Left lung (tissue), 10 donors: Measurements from ENCODE around the gene ACP6. TPM values are rescaled to one million over a fixed set of nuclear protein-coding genes. Genes with fewer than 3 reads are reported as not detected.
"Not testable (repeated sequence)": the region's sequence is repeated elsewhere in the genome, so short reads cannot be mapped to it uniquely, and the experiment has no call there.

Source experiments
- ATAC-seq: fragments of 200-7000 bp; cut with Tn5 transposase; one replicate; pipeline ENCODE4 v1.9.1; 2020; ENCODE audit warnings: moderate library complexity
- DNase-seq, 4 donors: peaks; one replicate each; pipeline ENCODE4 v3.0.0-alpha.2; 2013 to 2020
- H3K27ac ChIP-seq, 2 donors: fragments of 200-600 bp; sonication (generic) in 1 of 2; one replicate each; pipeline versions ENCODE4 v1.5.0 to v1.8.0; 2020 to 2021
- H3K27me3 ChIP-seq, 2 donors: fragments of 200-600 bp; sonication (generic) in 1 of 2; one replicate each; pipeline versions ENCODE4 v1.5.0 to v1.8.0; 2020 to 2021
- H3K36me3 ChIP-seq, 2 donors: fragments of 200-600 bp; sonication (generic) in 1 of 2; one replicate each; pipeline versions ENCODE4 v1.5.0 to v1.8.0; 2020 to 2021
- H3K4me1 ChIP-seq, 2 donors: fragments of 200-600 bp; one replicate each; pipeline ENCODE4 v1.8.0; 2021
- H3K4me3 ChIP-seq, 2 donors: fragments of 200-600 bp; sonication (generic) in 1 of 2; one replicate each; pipeline versions ENCODE4 v1.5.0 to v1.8.0; 2020 to 2021; ENCODE audit warnings: mild to moderate bottlenecking in 1 of 2
- H3K9me3 ChIP-seq, 2 donors: fragments of 200-600 bp; sonication (generic) in 1 of 2; one replicate each; pipeline versions ENCODE4 v1.5.0 to v1.8.0; 2020 to 2021
- intact Hi-C, 2 donors: fragments of 100-400 bp; cut with DNase I; formaldehyde crosslinking; loops; one replicate each; pipeline versions ENCODE4 v1.11.2 to v1.14.2; 2022
- polyA plus RNA-seq, 6 donors: library from polyadenylated mRNA; unstranded; fragments of 120-200 nt; gene quantifications; one replicate each; pipeline ENCODE4 v1.2.1, GENCODE V29; 2013; ENCODE audit not compliant: insufficient read length in 6 of 6
- total RNA-seq, 2 donors: library from RNA; stranded (reverse); fragmentation: NEBNext Ultra II Directional; extraction: Animal tissue kit (Norgen Biotek cat#: 25700); gene quantifications; one replicate each; pipeline ENCODE4 v1.2.1, GENCODE V29; 2021
- TF ChIP-seq, protein P1 (sequence below), 2 donors: fragments of 200-600 bp; sonication (generic) in 1 of 2; IDR thresholded peaks; one replicate each; pipeline versions ENCODE4 v1.5.0 to v1.8.0; 2021; ENCODE audit warnings: antibody characterized with exemption in 2 of 2
- donor health status: DM: no; HTN: yes; CAD: no.
- donor health status: DM: no; HTN: no; CAD: no.

Gene ACP6
- total and polyA plus RNA-seq, 8 donors, result 14.1 to 25.2 (median 22.8) TPM

DNA sequence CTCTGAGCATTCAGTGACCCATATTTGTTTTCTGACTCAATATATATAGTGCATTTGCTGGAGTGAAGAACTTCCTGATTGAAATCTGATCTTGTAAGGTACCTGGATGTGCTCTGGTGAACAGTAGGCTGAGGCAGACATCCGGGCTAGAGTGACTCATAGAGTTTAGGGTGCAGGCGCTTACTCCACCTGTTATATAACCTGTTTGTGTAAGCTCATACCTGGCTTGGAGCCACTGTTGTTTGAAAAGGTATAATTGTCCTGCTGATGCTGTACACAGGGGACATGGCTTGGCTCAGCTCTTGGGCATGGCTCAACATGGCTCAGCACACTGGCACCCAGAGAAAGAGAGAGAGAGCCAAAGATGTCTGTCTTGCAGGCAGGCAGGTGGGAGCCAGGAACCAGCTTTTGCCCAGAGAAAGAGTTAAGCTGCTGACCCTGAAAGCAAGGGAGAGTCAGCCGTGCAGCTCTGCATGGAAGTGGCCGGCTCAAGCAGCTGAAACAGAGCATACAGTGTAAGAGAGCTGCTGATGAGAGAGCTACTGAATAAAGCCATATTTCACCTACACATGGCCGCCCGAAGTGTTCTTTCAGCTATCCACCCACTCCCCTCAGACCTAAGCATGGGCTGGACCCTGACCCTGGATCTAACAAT, 46.9 kb upstream of the ACP6 start:
- Histone ChIP-seq H3K27ac (no peak overlapping the region), H3K36me3 (no peaks in the 10 kb centered on the region), H3K27me3 (no peaks in the 10 kb centered on the region), H3K9me3 (no peaks in the 10 kb centered on the region), H3K4me3 (no peak overlapping the region), H3K4me1 (no peaks in the 10 kb centered on the region)
- ATAC-seq (peak; percentile 86), DNase-seq (peak in 2 of 4 donors; percentile 16 to 39)
- intact Hi-C loops, result no loop called here
- TF ChIP-seq, protein P1, sequence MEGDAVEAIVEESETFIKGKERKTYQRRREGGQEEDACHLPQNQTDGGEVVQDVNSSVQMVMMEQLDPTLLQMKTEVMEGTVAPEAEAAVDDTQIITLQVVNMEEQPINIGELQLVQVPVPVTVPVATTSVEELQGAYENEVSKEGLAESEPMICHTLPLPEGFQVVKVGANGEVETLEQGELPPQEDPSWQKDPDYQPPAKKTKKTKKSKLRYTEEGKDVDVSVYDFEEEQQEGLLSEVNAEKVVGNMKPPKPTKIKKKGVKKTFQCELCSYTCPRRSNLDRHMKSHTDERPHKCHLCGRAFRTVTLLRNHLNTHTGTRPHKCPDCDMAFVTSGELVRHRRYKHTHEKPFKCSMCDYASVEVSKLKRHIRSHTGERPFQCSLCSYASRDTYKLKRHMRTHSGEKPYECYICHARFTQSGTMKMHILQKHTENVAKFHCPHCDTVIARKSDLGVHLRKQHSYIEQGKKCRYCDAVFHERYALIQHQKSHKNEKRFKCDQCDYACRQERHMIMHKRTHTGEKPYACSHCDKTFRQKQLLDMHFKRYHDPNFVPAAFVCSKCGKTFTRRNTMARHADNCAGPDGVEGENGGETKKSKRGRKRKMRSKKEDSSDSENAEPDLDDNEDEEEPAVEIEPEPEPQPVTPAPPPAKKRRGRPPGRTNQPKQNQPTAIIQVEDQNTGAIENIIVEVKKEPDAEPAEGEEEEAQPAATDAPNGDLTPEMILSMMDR (IDR thresholded peaks at IDR 0.05), result no peak

DNA sequence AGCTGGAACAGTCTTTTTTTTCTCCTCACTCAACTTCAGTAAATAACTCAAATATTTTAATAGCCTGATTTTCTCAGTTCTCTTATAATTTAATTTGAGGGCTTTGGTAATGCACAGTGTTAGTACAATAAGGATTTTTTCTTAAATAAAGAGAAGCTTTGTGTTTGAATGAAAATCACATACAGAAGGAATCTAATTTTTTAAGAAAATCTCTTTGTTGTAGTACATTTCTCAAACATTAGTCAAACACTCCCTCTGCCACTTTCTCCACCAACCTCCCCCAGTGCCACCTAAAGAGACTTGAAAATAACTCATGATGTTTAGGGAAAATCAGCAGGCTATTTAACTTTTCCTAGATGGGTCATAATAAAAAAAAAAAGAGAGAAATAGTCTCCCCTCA, 42.3 kb upstream of the ACP6 start:
- no peaks in the 10 kb centered on the region for H3K4me1 ChIP-seq
- no peak for ATAC-seq
- H3K9me3 ChIP-seq, result no peaks in the 10 kb centered on the region
- no peak overlapping the region for H3K27ac ChIP-seq
- DNase-seq, result no peak
- TF ChIP-seq, protein P1 (IDR thresholded peaks at IDR 0.05), result no peak
- no peaks in the 10 kb centered on the region for H3K27me3 ChIP-seq
- no peak overlapping the region for H3K4me3 ChIP-seq
- intact Hi-C loops, result no loop called here
- no peaks in the 10 kb centered on the region for H3K36me3 ChIP-seq

DNA sequence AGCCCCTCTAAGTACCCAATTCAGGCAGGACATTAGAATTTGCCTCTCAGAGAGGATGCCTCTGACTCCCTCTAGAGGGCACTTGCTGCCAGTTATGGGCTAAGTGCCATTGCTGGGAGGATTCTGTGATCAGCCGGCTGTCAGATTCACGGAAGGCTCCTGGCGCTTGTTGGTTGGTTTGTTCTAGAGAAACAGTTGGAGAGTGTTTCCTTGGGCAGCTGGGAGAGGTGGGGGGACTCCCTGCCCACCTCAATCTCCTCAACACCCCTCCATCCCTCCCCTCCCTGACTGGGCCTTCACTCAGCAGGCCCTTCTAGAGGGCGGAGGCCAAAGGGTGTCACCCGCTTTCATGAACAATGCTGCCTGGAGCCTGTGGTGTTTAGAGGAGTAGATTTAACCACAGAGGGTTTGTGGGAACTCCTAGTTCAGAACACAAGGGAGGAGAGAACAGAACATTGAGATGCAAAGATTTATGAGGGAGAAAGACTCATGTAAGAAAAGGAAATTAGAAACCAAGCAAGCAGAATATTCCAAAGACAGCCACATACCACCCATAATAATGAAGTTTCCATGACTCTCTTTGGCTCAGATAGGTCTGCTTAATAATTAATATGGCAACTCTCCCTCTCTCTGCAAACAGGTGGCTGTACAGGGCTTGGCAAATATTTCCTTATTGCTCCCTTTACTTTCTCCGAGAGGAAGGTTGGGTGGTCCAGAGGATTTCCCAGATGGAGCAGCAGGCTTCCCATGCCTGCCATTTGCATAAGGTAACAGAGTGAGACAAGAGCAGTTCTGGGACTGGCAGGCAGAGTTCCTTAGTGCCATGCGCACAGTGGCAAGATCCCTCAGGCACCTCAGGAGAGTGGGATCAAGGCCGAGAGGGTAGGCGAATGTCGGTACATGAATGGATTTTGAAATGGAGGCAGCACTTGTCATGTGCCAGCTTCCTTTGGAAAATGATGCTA, 30.0 kb upstream of the ACP6 start:
- intact Hi-C loops, result no loop called here
- Histone ChIP-seq H3K27ac (no peak overlapping the region), H3K9me3 (peaks cover 0 to 1% of the 10 kb centered on the region in 2 donors), H3K27me3 (no peaks in the 10 kb centered on the region), H3K36me3 (no peaks in the 10 kb centered on the region), H3K4me1 (no peaks in the 10 kb centered on the region), H3K4me3 (no peak overlapping the region)
- DNase-seq (peak in 3 of 4 donors; percentile 49 to 73 (median 53)), ATAC-seq (peak; percentile 97)
- TF ChIP-seq, protein P1 (IDR thresholded peaks at IDR 0.05), result peak; percentile 74 to 79

DNA sequence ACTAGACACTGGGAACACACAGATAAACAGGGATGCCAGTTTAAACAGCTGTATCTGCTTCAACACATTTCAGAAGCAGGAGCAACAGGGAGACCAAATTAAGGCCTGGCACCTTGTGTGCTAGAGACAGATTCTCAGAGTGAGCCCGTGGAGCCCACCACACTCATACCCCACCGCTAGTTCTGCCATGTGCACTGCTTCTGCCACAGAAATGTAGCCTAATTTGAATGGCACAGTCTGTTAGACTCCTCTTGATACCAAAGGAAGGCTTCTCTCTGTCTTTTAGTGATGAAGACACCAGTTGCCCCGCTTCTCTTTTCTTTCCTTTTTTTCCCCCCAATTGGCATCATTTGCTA, 29.3 kb upstream of the ACP6 start:
- peaks cover 0 to 4% of the 10 kb centered on the region in 2 donors for H3K27me3 ChIP-seq
- H3K9me3 ChIP-seq, result no peaks in the 10 kb centered on the region
- no peaks in the 10 kb centered on the region for H3K4me1 ChIP-seq
- ATAC-seq (no peak), DNase-seq (no peak)
- no peak overlapping the region for H3K4me3 ChIP-seq
- H3K27ac ChIP-seq, result no peak overlapping the region
- H3K36me3 ChIP-seq, result no peaks in the 10 kb centered on the region
- TF ChIP-seq, protein P1 (IDR thresholded peaks at IDR 0.05), result no peak
- intact Hi-C loops, result no loop called here

DNA sequence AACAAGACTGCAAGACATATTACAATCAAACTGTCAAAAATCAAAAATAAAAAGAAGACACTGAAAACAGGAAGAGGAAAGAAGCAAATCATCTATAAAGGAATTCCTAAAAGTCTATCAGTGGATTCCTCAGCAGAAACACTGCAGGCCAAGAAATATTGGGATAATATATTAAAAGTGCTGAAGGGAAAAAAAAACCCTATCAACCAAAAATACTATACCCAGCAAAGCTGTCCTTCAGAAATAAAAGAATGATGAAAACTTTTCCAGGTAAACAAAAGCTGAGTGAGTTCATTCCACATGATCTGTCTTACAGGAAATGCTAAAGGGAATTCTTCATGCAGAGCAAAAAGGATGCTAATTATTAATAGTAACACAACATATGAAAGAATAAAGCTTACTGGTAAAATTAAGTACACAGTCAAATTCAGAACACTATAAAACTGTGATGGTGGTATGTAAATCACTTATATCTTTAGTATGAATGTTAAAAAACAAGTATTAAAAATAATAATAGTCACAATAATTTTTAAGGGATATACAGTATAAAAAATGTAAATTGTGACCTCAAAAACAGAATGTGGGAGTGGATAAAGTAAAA, 12.9 kb upstream of the ACP6 start:
- H3K4me1 ChIP-seq, result no peaks in the 10 kb centered on the region
- peaks cover 4 to 35% of the 10 kb centered on the region in 2 donors for H3K9me3 ChIP-seq
- TF ChIP-seq, protein P1 (IDR thresholded peaks at IDR 0.05), result no peak
- no peak overlapping the region for H3K27ac ChIP-seq
- ATAC-seq (no peak), DNase-seq (no peak)
- intact Hi-C loops, result no loop called here
- no peaks in the 10 kb centered on the region for H3K36me3 ChIP-seq
- peaks cover 0 to 6% of the 10 kb centered on the region in 2 donors for H3K27me3 ChIP-seq
- H3K4me3 ChIP-seq, result no peak overlapping the region

DNA sequence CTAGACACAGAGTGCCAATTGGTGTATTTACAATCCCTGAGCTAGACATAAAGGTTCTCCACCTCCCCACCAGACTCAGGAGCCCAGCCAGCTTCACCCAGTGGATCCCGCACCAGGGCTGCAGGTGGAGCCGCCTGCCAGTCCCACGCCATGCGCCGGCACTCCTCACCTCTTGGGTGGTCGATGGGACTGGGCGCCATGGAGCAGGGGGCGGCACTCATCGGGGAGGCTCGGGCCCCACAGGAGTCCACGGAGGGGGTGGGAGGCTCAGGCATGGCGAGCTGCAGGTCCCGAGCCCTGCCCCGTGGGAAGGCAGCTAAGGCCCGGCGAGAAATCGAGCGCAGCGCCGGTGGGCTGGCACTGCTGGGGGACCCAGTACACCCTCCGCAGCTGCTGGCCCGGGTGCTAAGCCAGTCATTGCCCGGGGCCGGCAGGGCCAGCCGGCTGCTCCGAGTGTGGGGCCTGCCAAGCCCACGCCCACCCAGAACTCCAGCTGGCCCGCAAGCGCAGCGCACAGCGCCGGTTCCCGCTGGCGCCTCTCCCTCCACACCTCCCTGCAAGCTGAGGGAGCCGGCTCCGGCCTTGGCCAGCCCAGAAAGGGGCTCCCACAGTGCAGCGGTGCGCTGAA, 10.4 kb upstream of the ACP6 start:
- DNase-seq, result peak in 1 of 4 donors; percentile 71
- H3K4me1 ChIP-seq, H3K4me3 ChIP-seq, intact Hi-C loops, H3K27me3 ChIP-seq, H3K36me3 ChIP-seq, ATAC-seq, H3K27ac ChIP-seq: not testable (repeated sequence)
- peaks cover 4 to 52% of the 10 kb centered on the region in 2 donors for H3K9me3 ChIP-seq

DNA sequence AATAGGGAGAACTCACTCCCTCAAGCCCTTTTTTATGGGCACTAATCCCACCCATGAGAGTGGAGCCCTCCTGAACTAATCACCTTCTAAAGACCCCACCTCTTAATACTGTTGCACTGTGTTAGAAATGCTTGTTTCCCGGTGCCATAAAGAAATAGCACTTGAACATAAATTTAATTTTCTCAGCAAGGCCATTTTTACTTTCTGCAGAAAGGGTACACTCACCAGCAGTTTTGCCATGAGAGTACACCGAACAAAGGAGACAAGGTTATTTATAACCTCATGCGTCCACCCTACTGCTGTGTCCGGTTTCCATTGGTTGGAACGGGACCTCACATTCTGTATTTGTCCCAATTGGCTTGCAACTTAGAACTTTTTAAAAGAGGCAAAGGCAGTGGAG, 7.4 kb upstream of the ACP6 start:
- H3K4me1 ChIP-seq, DNase-seq, intact Hi-C loops, H3K27ac ChIP-seq, H3K27me3 ChIP-seq, H3K36me3 ChIP-seq, H3K4me3 ChIP-seq, ATAC-seq: not testable (repeated sequence)
- peaks cover 0 to 38% of the 10 kb centered on the region in 2 donors for H3K9me3 ChIP-seq
